GM18498 (cell line): Measurements from ENCODE around the gene BCL10.

Experiments
- ATAC-seq: cut with Tn5 transposase; IDR thresholded peaks from one replicate; pipeline ENCODE4 v1.9.1; 2021; ENCODE audit warnings: mild to moderate bottlenecking, moderate library complexity; ENCODE audit not compliant: unreplicated experiment

Gene BCL10

GRCh38 chr1:85276215-85276977 lies at the start of gene BCL10:
TSS of gene BCL10 (minus strand) at chr1:85276632. CDS start at chr1:85276352, 280 bp downstream.
- ATAC-seq: peak; percentile 97

GRCh38 chr1:85325920-85326319 lies 49.5 kb upstream of the BCL10 start:
- no peak for ATAC-seq

GRCh38 chr1:85323770-85324169 lies 47.3 kb upstream of the BCL10 start:
- no peak for ATAC-seq

GRCh38 chr1:85322655-85323054 lies 46.2 kb upstream of the BCL10 start:
- ATAC-seq: no peak

DNA sequence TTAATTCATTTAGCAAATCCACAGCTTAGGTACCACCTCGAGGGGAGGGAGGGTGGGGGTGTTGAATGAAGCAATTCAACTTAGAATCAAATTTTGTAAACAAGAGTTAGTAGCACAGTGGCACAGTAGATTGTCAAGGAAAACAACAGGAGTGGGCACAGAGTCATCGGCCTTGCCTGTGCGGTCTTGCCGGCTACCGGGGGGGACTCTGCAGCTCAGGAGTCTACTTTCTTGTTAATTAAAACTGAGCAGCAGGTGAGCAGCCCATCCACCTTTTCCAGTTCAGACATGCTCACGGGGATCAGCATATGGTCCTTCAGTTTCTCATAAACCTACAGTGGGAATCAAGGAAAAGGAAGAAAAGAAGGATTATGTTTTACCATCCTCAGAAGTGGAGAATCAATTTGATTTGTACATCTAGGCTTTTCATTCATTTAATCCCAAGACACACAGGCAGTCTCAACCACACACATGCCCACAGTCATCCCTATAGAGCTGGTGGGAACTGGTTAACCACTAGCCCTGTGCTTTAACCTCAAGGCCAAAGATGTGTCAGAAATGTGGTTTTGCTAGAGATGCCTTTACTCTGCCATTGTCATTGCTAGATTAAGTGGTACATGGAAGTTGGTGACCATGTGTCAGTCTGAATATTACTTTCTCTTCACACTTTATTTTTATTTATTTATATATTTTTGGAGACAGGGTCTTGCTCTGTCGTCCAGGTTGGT lies 45.0 kb upstream of the BCL10 start:
- ATAC-seq: peak; percentile 78

- peak; percentile 42 for ATAC-seq
Measured at GRCh38 chr1:85320371-85321131, 44.1 kb upstream of the BCL10 start.

GRCh38 chr1:85319931-85320330 lies 43.5 kb upstream of the BCL10 start:
- no peak for ATAC-seq

DNA sequence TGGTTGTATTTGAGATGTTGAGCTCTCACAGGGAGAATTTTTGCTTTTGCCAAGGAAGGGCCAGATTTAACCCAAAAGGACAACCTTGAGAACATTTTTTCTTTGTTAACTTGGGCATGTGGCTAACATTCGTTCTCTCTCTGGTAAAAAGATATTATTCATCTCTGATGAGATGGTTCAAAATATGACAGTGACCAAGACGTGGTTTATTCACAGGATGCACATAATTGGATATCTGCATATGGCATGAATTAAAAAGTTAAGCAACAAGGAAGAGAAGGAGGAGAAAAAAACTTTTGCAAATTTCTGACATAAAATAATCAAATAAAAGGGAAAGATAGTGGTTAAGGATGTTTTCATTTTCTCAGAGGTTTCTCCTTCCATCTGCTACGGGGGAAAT lies 43.1 kb upstream of the BCL10 start:
- no peak for ATAC-seq

- no peak for ATAC-seq
Measured at GRCh38 chr1:85318217-85318616, 41.8 kb upstream of the BCL10 start.

GRCh38 chr1:85317560-85317959 lies 41.1 kb upstream of the BCL10 start:
- ATAC-seq: no peak

- ATAC-seq: no peak
Measured at GRCh38 chr1:85316321-85316720, 39.9 kb upstream of the BCL10 start.

- no peak for ATAC-seq
Measured at GRCh38 chr1:85315789-85316188, 39.4 kb upstream of the BCL10 start.

- no peak for ATAC-seq
Measured at GRCh38 chr1:85314726-85315125, 38.3 kb upstream of the BCL10 start.

DNA sequence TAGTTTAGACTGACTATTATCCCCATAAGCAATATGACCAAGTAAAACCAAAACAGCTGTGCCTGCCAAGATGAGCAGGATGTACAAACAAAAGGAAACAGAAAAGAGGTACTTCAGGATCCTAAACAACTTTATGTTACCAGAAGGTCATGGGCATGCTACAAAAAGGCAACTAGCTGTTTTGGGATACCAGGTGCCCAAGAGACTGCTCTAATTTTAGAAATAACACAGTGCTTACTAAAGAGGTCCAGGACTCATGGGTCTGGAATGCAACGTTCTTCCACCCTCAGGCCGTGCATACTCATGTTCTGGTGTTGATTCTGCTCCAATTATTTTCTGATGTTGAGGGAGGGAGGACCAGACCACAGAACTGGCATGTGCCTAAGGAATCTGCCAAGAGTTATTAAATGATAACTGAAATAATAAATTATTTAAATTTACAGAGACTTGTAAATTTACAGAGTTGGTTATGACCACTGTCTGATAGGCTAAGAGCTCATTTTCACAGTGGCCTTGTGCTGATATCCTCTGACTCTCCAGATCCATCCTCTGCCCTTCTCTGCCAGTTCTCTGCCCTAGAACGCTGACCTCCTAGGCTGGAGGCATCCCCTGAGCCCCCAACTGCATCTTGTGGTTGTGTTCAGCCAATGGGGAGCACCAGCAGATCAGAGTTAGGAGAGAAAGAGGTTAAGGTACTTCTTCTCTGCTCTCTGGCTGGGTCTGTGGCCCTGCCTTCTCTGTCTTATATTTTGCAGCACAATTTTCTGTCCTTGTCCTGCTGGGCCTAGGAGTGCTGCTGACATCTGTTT lies 37.7 kb upstream of the BCL10 start:
- no peak for ATAC-seq

- ATAC-seq: no peak
Measured at GRCh38 chr1:85311818-85312217, 35.4 kb upstream of the BCL10 start.

DNA sequence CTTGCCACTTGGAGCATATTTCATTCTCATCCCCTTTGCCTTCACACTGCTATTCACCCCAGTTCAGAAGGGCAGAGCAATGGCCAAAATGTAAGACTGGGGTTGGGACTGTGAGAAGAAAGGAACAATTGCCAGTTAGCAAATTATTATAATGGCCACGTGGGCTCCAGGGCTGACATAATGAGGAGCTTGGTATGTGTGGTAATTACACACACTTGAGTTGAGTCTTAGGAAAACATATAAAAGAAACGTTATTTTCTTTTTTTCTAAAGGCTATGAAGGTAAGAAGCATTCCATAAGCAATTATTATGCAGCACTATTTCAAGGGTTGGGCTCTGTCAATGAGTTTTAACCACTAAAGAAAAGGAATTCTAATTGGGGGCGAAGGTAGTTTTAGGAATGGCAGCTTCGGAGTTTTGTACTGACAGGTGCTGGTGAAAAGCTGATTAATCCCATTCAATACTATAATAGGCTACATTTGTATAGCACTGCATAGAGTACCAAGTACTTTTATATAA lies 32.5 kb upstream of the BCL10 start:
- no peak for ATAC-seq

DNA sequence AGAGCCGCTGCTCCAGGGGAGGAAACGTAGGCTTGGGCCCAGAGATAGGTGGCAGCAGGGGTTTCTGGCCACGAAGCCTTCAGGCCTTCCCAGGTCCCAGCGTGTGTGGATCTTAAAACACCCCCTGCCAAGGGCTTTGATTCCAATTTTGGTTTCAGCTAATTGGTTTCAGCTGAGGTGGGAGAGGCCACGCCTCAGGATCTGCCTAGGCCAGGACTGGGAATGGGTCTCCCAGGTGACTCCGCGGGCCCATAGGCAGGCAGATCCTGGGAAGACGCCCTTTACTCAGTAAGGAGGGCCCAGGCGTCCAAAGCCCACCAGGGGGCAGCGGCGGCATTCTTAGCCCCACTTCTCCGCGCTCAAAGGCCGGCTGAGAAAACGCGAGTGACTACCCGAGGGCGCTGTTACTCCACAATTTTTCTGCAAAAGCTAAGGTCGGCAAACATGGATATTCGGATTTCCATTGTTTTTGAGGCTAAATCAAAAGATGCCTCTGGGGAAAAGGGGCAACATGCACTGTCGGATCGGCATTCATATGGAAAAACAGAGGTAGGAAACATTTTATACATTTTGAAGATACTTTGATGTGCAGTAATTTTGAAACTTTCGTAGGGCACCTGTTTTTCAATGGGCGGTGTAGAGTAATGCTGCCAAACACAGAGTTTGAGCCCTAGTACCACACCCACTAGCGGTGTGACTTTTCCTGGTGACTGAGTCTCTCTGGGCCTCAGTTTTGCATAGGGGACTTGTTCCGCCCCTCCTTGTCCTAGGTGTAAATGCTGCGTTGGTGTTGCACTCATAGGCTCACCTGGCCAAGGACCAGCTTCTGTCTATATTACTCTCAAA lies 31.8 kb upstream of the BCL10 start:
- ATAC-seq: peak; percentile 93

DNA sequence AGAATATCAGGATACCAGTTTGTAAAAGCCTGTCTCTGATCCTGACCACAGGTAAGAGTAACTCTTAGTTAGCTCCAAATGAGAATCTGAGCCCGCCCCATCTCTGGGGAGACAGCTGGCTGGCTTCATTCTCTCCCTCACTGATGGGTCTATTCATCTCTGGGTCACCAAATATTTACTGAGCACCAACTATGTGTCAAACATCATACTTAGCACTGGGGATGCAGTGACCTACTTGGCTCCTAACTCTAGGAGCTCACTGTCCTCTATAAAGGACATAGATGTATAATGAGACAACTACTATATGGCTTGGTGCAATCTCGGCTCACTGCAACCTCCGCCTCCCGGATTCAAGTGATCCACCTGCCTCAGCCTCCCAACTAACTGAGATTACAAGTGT lies 29.8 kb upstream of the BCL10 start:
- ATAC-seq: no peak

- no peak for ATAC-seq
Measured at GRCh38 chr1:85303440-85304162, 27.2 kb upstream of the BCL10 start.
